ENCODE results near the gene GRK6. TPM values are rescaled to one million over a fixed set of nuclear protein-coding genes. Genes with fewer than 3 reads are reported as not detected.

The GRK6 gene
- total and polyA plus RNA-seq, 9 of the 15 experiments (the other 6 are each of a cell fraction or from before 2014, with no cell fraction given), result 0.63 to 122 (median 44.5) TPM

DNA sequence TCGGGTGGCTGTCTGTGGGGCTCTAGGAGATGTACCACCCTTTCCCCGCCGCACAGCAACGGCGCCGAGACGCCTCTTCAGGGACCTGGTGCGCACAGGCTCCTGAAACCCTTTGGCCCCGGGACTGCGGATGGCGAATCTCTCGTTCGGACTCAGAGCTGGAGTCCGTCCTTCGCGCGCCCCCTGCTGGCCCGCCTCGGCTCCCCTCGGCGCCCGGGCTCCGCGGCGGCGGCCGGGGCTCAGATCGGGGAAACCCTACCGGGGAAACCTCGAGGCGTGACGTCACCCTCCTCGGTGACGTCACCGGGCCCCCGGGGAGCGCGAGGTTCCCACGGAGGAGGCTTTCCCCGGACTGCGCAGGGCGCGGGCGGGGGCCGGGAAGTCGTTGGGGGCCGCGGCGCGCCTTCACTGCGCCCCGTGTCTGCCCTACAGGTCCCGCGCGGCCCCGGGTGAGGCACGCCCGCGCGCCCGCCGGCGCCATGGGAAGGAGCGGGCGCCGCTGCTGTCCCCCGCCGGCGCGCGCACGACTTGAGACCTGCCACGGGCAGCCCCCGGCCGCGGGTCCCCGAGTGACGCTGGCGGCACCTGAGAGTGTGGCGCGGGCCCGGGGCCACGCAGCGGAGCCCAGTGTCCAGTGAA lies 28.0 kb downstream of the GRK6 start (continued):
- TF ChIP-seq, protein P1, sequence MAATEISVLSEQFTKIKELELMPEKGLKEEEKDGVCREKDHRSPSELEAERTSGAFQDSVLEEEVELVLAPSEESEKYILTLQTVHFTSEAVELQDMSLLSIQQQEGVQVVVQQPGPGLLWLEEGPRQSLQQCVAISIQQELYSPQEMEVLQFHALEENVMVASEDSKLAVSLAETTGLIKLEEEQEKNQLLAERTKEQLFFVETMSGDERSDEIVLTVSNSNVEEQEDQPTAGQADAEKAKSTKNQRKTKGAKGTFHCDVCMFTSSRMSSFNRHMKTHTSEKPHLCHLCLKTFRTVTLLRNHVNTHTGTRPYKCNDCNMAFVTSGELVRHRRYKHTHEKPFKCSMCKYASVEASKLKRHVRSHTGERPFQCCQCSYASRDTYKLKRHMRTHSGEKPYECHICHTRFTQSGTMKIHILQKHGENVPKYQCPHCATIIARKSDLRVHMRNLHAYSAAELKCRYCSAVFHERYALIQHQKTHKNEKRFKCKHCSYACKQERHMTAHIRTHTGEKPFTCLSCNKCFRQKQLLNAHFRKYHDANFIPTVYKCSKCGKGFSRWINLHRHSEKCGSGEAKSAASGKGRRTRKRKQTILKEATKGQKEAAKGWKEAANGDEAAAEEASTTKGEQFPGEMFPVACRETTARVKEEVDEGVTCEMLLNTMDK (IDR thresholded peaks at IDR 0.05; ENCODE audit: borderline replicate concordance, insufficient read depth, low read depth, low read length, poor library complexity, severe bottlenecking), result peak; percentile 88
- TF ChIP-seq ETV5 (CRISPR knock-in tag; IDR thresholded peaks at IDR 0.05; ENCODE audit: low read depth), result 0 out of 2 replicates have a peak, but pooled peaks have one; percentile 56
- TF ChIP-seq CTBP1 (IDR thresholded peaks at IDR 0.05; ENCODE audit: borderline replicate concordance), result peak; percentile 34
- TF ChIP-seq, protein P2, sequence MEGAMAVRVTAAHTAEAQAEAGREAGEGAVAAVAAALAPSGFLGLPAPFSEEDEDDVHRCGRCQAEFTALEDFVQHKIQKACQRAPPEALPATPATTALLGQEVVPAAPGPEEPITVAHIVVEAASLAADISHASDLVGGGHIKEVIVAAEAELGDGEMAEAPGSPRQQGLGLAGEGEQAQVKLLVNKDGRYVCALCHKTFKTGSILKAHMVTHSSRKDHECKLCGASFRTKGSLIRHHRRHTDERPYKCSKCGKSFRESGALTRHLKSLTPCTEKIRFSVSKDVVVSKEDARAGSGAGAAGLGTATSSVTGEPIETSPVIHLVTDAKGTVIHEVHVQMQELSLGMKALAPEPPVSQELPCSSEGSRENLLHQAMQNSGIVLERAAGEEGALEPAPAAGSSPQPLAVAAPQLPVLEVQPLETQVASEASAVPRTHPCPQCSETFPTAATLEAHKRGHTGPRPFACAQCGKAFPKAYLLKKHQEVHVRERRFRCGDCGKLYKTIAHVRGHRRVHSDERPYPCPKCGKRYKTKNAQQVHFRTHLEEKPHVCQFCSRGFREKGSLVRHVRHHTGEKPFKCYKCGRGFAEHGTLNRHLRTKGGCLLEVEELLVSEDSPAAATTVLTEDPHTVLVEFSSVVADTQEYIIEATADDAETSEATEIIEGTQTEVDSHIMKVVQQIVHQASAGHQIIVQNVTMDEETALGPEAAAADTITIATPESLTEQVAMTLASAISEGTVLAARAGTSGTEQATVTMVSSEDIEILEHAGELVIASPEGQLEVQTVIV (CRISPR knock-in tag; IDR thresholded peaks at IDR 0.05; ENCODE audit: borderline replicate concordance), result no peak
- no peak for TF ChIP-seq SIRT6 (IDR thresholded peaks at IDR 0.05; ENCODE audit: low read depth, low read length)
- TF ChIP-seq NBN (IDR thresholded peaks at IDR 0.05; ENCODE audit: low read depth), result peak; percentile 92
- no peak for TF ChIP-seq MAFK (IDR thresholded peaks at IDR 0.05; ENCODE audit: low read length)
- no peak for TF ChIP-seq KLF10 (CRISPR knock-in tag; IDR thresholded peaks at IDR 0.05)
- TF ChIP-seq, protein P3, sequence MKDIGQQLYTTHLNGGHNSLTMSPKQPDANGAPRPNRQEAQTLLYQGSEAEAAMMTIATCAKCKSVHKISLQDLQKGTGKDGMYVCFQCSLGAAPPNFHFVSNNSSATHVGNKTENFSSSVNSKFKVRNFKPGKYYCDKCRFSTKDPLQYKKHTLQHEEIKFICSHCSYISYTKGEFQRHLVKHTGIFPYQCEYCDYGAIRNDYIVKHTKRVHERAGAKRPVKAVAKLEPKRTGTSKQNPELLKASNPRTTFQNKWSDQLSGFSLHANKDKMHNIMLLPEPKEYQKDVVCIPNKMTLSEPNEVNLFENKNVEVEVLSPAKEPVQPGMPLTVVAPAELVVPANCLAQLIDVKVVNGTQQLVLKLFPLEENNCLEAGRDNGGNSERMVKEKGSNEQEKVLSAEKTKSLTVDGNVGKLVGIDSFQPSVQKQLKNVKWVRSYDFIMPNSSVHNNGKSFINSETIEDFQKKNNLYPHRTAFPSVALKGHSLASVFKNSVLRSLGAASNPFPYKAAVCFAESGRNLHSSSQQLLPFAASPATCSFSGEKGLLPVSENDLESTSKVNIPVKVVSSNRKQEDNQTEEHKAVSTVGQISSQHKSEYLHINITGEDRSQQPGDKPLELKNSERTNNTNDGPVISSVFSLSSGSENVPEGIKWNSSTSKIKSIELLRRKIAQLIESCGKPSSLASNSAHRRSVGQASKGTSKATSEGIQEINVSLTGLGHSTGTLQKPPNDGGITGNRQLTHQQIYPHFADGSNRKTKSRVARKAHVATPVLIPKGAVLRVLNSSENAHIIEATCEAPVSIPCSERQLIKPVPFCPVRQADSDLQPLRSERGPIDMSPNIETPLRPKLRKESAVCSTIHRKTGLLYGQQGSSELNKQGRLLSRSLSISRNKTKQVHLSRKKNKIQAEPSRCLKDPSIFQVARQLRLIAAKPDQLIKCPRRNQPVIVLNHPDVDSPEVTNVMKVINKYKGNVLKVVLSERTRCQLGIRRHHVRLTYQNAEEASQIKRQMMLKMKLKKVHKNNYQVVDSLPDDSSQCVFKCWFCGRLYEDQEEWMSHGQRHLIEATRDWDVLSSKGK (CRISPR knock-in tag; IDR thresholded peaks at IDR 0.05), result no peak
- TF ChIP-seq, protein P4, sequence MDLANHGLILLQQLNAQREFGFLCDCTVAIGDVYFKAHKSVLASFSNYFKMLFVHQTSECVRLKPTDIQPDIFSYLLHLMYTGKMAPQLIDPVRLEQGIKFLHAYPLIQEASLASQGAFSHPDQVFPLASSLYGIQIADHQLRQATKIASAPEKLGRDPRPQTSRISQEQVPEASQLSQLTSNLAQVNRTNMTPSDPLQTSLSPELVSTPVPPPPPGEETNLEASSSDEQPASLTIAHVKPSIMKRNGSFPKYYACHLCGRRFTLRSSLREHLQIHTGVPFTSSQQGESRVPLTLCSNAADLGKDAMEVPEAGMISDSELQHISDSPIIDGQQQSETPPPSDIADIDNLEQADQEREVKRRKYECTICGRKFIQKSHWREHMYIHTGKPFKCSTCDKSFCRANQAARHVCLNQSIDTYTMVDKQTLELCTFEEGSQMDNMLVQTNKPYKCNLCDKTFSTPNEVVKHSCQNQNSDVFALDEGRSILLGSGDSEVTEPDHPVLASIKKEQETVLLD (IDR thresholded peaks at IDR 0.05), result no peak
- no peak for TF ChIP-seq ZNF584 (CRISPR knock-in tag; IDR thresholded peaks at IDR 0.05; ENCODE audit: low read depth)
- no peak for TF ChIP-seq FOXJ3 (CRISPR knock-in tag; IDR thresholded peaks at IDR 0.05)
- no peak for TF ChIP-seq TAF7 (tag; IDR thresholded peaks at IDR 0.05)
- no peak for TF ChIP-seq MYNN (IDR thresholded peaks at IDR 0.05)
- TF ChIP-seq MYNN (CRISPR knock-in tag; IDR thresholded peaks at IDR 0.05), result no peak
- TF ChIP-seq, protein P5, sequence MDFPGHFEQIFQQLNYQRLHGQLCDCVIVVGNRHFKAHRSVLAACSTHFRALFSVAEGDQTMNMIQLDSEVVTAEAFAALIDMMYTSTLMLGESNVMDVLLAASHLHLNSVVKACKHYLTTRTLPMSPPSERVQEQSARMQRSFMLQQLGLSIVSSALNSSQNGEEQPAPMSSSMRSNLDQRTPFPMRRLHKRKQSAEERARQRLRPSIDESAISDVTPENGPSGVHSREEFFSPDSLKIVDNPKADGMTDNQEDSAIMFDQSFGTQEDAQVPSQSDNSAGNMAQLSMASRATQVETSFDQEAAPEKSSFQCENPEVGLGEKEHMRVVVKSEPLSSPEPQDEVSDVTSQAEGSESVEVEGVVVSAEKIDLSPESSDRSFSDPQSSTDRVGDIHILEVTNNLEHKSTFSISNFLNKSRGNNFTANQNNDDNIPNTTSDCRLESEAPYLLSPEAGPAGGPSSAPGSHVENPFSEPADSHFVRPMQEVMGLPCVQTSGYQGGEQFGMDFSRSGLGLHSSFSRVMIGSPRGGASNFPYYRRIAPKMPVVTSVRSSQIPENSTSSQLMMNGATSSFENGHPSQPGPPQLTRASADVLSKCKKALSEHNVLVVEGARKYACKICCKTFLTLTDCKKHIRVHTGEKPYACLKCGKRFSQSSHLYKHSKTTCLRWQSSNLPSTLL (IDR thresholded peaks at IDR 0.05), result no peak
- no peak for TF ChIP-seq NCOA4 (IDR thresholded peaks at IDR 0.05; ENCODE audit: partially characterized antibody)

Data from K562 (cell line).